Activated CD4-positive, alpha-beta T cell treated with anti-CD3 and anti-CD28 coated beads, Interleukin-2, amount 50 U/mL, for 1 hour (primary cell): ENCODE data around the gene NHS.

Source experiments
- DNase-seq: peaks from one replicate; pipeline ENCODE4 v3.0.0-alpha.2; 2020

NHS gene

DNA sequence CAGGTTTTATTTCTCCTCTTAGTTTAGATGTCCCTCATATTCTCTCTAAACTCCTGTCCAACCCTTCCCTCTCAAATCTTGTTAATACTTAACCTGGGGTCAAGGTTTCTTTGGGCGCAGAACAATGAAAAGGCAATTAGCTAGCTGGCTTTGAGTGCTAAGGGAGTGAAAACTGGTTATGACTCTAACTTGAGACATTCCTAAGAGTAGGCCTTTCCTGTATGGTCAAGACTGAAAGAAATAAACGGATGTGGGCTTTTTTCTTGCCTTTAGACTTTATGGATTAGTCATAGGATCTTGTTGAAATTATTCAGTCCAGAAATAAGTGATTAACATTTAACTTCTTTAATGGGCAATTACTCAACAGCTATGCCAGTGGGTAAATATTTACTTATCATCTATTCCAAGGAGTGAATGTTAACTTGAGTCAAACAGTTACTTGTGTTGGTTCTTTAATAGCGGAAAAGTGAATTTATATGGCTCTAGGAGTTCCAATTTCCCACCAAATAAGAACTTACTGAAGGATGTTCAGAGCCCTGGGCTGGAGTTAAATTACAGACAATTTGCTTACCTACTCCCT, 220.5 kb downstream of the NHS start:
- DNase-seq, result no peak

- no peak for DNase-seq
Observed at GRCh38 chrX:17596061-17596460, 221.1 kb downstream of the NHS start.

- DNase-seq, result no peak
Observed at GRCh38 chrX:17596546-17597205, 221.7 kb downstream of the NHS start.

- no peak for DNase-seq
Observed at GRCh38 chrX:17597327-17597726, 222.3 kb downstream of the NHS start.

DNA sequence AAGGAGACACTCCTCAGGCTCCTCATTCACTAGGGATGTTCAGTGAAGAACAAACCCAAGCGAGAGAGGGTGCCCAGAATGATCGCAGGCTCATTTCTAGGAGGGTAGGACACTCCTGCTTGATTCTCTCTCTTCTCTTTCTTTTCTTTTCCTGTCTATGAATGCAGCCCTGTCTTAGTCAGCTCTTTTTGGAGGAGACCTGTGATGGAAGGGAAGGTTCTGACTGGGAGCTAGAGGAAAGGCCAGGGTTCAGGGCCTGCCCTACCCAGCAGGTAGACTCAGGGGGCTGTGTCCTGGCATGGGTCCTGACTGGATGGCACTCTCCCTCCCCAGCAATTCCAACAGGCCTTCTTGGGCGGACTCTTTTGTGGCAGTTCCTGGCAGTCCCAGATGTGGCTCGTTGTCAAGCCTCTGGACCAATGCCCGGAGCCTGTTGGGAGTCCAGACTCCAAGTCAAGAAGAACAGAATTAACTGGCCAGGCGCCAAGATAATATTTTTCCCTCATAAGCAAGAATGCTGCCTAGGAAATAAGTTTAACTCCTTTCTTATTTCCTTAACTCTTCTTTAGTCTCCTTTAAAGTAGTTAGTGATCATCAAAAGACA, 222.9 kb downstream of the NHS start:
- no peak for DNase-seq

DNA sequence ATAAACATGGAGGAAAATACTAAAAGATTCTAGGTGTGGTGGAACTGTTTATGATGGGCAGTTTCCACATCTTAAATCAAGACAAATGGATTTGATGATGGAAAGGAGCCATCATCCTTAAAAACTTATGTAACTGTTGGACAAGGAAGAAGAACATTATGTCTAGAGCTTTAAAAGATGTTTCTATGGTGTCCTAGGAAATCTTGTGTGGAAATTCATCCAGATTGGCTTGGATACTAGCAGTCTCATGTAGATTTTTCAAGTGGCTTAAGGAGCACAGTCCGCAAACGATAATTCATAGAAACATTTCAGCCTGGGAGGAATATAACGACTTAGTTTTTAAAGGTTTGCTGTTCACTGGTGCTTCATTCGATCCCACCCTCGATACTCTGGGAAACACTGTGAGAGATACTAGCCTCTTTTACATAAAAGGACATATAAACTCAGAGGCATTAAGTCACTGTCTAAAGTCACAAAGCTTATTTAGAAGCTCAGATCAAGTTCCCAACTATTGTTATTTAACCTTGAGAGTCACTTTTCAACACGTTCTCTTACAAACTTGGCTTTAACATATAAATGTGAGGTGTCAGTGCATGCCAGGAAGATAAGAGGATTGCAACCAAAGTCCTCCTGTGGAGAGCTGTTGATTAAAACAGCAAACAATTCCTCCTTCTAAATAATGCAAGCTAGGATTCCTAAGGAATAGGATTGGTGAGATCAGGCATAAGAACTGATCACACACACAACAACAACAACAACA, 226.6 kb downstream of the NHS start:
- DNase-seq, result no peak

- DNase-seq, result no peak
Observed at GRCh38 chrX:17602245-17602644, 227.2 kb downstream of the NHS start.

DNA sequence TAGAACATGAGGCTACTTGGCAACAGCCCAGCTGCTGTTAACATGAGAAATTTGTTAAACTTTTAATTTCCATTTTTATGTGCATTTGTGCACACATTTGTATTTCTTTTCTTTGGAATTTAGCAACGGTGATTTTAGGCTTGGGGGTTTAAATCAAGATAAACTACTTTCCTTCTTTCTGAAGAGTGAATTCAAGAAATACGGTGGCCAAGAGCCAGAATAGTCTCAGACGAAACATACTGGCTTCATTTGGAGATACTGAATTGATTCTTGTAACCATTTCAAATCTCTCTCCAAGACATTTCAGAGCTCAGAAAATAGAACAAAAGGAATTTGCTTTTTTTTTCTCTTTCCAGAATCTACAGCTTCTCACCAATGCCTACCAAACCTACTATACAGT, 228.2 kb downstream of the NHS start:
- no peak for DNase-seq

GRCh38 chrX:17605676-17606075, 230.7 kb downstream of the NHS start:
- DNase-seq, result no peak

GRCh38 chrX:17606231-17606630, 231.2 kb downstream of the NHS start:
- no peak for DNase-seq

GRCh38 chrX:17608888-17609287, 233.9 kb downstream of the NHS start:
- DNase-seq, result no peak

- no peak for DNase-seq
Observed at GRCh38 chrX:17610788-17611187, 235.8 kb downstream of the NHS start.

GRCh38 chrX:17613979-17614588, 239.1 kb downstream of the NHS start:
- no peak for DNase-seq

DNA sequence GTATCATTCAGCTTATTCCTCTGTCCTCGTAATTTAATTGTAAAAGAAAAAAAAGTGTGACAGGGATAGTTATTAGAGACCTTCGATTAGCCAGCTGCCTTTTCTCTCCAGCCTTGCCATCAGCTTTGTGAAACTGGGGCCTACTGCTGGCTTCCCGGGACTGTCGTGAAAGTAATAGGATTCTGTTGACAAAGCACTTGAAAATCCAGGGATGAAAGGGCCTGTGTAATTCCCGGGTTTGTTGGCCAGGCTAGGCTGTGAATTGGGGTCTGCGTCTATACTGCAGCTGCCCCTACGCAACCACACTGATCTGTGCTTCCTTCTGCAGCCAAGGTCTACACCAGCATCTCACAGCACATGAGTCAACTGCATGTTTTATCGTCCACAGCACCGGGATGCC, 241.9 kb downstream of the NHS start:
- DNase-seq, result no peak

GRCh38 chrX:17617806-17618205, 242.8 kb downstream of the NHS start:
- no peak for DNase-seq

- DNase-seq, result no peak
Observed at GRCh38 chrX:17621566-17622270, 246.7 kb downstream of the NHS start.

- no peak for DNase-seq
Observed at GRCh38 chrX:17622331-17622730, 247.3 kb downstream of the NHS start.

DNA sequence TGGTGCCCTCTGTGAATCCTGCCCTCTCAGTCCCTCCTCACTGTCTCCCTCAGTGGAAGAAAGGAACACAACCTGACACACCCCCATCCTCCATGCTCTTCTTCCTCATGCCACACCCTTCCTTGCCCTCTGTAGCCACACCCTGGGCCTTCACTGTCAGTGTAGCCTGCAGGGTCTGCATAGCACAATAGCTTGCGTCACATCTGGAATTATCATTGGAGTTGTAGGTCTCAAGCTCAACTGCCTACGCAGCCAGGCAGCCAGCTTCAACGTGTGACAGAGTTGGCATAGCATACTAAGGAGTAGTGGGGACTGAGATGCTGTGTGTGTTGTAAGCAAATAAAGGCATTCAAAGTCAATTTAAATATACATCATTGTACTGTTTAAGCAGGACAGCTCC, 248.8 kb downstream of the NHS start:
- no peak for DNase-seq

DNA sequence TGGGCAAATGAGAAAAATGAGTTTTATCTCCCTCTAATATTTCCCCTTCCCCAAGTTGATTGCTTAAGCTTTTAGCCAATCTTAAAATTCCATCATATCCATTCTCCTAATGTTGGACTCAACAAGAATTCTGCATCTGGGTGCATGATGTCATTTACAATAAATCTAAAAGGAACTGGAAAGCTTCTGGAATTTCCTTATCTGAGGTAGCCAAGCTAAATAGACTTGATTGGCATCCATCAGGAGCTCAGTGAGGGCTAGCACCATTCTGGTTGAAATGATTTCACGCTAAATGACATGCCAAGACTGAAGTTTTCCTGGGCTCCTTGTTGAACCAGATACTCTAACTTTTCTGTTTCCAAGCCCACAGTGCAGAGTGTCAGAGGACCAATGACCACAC, 252.0 kb downstream of the NHS start:
- DNase-seq, result no peak

DNA sequence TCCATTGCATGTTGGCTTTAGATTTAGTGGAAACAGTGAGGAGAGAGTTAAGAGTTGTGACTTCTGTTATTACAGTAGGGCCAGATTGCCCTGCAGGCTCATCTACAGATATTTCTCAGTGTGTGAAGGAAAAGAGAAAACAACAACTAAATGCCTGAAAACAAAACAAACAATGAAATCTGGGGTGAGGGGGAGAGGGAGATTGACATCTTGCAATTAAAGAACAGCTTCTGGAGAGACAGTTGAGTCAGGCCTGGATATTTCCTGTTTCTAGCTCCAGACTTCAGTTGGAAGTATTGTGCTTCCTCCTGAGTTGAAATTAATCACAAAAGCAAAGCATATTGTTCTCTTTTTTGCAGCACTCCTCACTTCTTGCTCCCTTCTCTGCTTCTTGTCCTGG, 254.0 kb downstream of the NHS start:
- DNase-seq, result no peak

GRCh38 chrX:17629519-17629918, 254.5 kb downstream of the NHS start:
- DNase-seq, result no peak

DNA sequence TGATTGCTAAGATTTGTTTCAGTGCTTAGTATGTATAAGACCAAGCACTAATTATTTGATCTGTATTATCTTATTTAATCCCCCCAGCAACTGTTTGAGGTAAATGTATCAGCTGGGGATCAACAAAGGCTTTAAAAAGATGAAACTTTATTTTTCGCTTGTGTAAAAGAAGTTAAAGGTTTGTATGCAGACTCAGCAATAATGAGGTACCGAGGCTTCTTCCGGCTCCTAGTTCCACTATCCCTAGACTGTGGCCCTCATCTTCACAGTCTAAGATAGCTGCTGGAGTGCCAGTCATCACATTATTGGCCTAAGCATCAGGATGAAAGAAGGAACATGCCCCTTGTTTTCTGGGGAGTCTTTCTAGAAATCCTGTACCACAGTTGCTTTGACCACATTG, 256.6 kb downstream of the NHS start:
- no peak for DNase-seq

- no peak for DNase-seq
Observed at GRCh38 chrX:17632942-17633341, 257.9 kb downstream of the NHS start.
